ENCODE measurements around the gene KYAT1.

DNA sequence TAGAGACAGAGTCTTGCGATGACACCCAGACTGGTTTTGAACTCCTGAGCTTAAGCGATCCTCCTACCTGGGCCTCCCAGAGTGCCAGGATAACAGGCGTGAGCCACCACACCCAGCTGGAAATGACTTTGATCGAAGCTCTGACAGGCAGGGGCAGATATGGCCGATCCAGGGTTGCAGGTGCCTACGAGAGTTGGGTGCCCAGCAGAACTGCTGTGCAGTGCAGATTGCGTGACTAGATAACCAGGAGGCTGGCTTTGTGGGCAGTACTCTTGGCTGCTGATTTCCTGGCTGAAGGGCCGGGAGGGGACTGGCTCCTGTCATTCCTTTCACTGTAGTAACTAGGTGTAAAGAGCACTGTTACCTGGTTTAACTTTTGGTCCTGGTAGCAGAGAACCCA, 82.9 kb downstream of the KYAT1 start:
- TF ChIP-seq CTCF (IDR thresholded peaks at IDR 0.05; ENCODE audit: low read length): no peak
- no peak for TF ChIP-seq EZH2 (IDR thresholded peaks at IDR 0.05; ENCODE audit: borderline replicate concordance, low read length)
